ENCODE measurements around the gene TMEM129.

Gene TMEM129

DNA sequence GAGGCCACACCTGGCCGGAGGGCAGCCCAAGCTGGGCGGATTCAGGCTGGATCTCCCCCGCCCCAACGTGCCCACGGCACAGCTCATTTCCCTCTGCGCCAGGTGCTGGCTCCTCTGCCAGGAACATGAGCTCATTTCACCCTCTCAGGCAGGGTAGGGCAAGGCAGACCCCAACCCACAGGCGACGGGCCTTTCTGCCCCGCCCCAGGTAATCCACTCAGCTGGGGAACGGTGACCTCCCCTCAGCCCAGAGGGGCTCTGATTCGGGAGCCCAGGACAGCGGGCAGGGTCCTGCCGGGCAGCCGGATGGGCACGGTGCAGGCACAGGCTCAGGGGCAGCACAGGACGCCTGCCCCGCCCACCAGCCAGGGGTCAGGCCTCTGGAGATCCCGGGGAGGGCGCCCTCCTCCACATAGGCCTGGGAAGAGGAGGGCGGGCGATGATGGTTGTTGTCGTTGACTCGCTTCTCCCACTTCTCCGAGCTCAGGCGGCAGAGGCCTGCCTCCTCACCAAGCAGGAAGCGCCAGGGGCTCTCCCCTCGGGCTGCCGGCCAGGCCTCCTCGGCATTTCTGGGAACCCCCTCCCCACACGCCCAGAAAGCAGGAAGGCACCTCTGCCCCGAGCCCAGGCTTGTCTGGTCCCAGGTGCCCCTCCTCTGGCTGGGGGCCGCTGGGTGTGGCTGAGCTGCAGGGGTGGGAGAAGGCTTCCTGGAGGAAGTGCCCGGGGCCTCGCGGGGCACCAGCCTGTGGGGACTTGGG is 31.3 kb upstream of the TMEM129 start:
- Histone ChIP-seq H3K27ac (no peak overlapping the region), H3K4me3 (ENCODE audit: low read depth in 1 of 2, low read length in 1 of 2) (no peak overlapping the region), H3K4me1 (ENCODE audit: control insufficient read depth in 1 of 2, insufficient read depth in 1 of 2, low read depth in 1 of 2, low read length in 1 of 2) (peaks cover 0 to 12% of the 10 kb centered on the region in 2 experiments), H3K9me3 (no peaks in the 10 kb centered on the region), H3K36me3 (no peaks in the 10 kb centered on the region), H3K27me3 (peaks cover 18% of the 10 kb centered on the region)
- TF ChIP-seq, protein P1, sequence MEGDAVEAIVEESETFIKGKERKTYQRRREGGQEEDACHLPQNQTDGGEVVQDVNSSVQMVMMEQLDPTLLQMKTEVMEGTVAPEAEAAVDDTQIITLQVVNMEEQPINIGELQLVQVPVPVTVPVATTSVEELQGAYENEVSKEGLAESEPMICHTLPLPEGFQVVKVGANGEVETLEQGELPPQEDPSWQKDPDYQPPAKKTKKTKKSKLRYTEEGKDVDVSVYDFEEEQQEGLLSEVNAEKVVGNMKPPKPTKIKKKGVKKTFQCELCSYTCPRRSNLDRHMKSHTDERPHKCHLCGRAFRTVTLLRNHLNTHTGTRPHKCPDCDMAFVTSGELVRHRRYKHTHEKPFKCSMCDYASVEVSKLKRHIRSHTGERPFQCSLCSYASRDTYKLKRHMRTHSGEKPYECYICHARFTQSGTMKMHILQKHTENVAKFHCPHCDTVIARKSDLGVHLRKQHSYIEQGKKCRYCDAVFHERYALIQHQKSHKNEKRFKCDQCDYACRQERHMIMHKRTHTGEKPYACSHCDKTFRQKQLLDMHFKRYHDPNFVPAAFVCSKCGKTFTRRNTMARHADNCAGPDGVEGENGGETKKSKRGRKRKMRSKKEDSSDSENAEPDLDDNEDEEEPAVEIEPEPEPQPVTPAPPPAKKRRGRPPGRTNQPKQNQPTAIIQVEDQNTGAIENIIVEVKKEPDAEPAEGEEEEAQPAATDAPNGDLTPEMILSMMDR (IDR thresholded peaks at IDR 0.05), result no peak

DNA sequence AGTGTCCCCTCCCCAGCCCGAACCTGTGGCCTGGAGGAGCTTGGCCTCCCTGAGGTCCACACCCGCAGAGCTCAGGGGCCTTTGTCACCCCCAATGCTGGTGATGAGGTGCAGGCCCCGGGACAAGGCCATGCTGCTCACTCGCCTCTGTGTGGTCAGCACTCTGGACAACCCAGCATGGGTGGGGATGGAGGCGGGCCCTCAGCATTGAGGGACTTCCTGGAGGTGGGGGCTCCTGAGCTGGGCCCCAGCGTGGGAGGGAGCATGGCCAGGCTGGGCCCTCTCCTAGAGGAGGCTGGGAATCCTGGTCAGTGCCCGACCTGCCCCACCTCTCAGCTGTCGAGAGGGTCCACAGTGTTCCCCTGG is 30.8 kb upstream of the TMEM129 start:
- H3K9me3 ChIP-seq, result no peaks in the 10 kb centered on the region
- H3K4me3 ChIP-seq (ENCODE audit: low read depth in 1 of 2, low read length in 1 of 2), result no peak overlapping the region
- no peak overlapping the region for H3K27ac ChIP-seq
- H3K27me3 ChIP-seq, result peaks cover 18% of the 10 kb centered on the region
- no peaks in the 10 kb centered on the region for H3K36me3 ChIP-seq
- peaks cover 0 to 12% of the 10 kb centered on the region in 2 experiments for H3K4me1 ChIP-seq (ENCODE audit: control insufficient read depth in 1 of 2, insufficient read depth in 1 of 2, low read depth in 1 of 2, low read length in 1 of 2)
- TF ChIP-seq, protein P1 (IDR thresholded peaks at IDR 0.05), result no peak

DNA sequence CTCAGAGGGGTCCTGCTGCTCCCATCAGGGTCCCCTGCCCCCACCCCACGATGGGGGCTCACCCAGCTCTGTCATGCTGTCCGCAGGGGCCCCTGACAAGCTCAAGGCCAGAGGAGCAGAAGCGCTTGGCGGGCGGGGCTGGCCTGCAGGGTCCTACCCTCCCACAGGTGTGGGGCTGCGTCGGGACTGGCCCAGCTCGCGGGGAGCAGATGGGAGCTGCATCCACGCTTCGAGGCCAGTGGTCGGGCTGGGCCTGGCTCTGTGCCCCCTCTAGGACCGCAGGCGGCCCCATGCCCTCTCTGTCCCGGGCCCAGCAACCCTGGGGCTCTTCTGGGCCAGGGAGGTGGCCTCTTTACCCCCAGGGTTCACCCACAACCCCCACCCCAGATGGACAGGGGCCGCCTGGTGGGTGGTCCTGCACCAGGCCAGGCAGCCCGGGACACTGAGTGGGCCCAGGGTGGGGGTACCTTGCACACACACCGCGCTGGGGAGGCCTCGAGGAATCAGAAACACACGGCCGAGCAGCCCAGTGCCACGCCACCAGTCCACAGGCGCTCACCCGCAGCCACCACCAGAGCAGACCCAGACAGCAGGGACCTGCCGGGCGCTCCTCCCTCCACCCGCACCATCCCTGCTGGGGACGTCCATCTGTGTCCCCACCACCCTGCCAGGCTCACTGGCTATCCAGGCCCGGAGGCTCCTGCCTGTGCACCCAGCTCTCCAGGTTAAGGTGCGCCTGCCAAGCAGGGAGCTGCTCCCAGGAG is 30.2 kb upstream of the TMEM129 start:
- peaks cover 0 to 12% of the 10 kb centered on the region in 2 experiments for H3K4me1 ChIP-seq (ENCODE audit: control insufficient read depth in 1 of 2, insufficient read depth in 1 of 2, low read depth in 1 of 2, low read length in 1 of 2)
- TF ChIP-seq, protein P1 (IDR thresholded peaks at IDR 0.05), result no peak
- no peaks in the 10 kb centered on the region for H3K9me3 ChIP-seq
- no peak overlapping the region for H3K4me3 ChIP-seq (ENCODE audit: low read depth in 1 of 2, low read length in 1 of 2)
- H3K36me3 ChIP-seq, result no peaks in the 10 kb centered on the region
- H3K27me3 ChIP-seq, result peaks cover 18% of the 10 kb centered on the region
- no peak overlapping the region for H3K27ac ChIP-seq

DNA sequence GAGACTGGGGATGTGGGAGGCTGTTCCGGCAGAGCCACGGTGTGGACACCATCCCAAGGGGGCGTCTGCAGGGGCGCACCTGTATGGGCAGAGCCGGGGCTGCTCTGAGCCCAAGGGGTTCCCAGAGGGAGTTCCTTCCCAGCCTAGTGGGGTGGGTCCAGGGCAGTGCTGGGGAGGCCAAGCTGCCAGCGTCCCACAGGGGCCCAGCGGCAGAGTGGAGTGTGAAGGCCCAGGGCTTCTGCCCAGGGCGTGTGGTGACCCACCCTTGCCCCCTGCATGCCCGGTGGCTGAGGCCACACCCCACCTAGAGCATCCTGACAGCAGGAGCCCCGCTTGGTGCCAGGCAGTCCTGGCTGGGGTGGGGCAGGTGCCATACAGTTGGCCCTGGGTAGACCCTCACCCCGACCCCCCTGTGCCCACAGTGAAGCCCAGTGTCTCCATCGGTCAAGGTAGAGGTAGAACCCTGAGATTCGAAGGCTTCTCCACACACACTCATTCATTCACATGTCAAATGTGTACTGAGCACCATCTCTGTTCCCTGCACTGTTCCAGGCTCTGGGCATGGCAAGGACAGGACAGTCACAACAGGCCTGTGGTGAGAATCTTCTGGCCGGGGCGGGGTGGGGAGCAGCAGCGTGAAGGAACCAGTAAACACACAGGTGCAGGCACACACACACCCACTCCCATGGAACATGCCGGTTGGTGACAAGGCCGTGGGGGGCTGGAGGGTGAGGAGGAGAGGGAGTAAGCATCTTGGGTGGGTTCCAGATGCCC is 29.4 kb upstream of the TMEM129 start:
- no peak overlapping the region for H3K4me3 ChIP-seq (ENCODE audit: low read depth in 1 of 2, low read length in 1 of 2)

DNA sequence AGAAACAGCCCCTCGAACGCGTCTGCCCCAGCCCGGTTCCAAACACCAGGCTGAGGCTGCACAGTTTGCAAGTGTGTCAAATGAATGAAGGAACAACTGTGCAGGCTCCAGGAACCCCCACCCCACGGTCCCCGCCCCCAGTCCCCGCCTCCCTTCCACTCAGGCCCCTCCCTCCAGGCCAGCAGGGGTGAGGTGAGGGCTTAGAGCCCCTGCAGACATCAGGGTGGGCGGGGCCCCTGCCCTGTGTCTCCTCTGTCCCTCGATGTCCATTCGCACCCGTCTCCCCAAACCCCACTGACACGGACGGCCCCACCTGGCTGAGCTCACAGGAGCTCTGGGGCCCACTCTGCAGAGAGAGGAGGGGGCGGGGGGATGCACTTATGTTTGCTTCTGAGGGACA is 28.7 kb upstream of the TMEM129 start:
- no peak overlapping the region for H3K4me3 ChIP-seq (ENCODE audit: low read depth in 1 of 2, low read length in 1 of 2)
- peaks cover 0 to 12% of the 10 kb centered on the region in 2 experiments for H3K4me1 ChIP-seq (ENCODE audit: control insufficient read depth in 1 of 2, insufficient read depth in 1 of 2, low read depth in 1 of 2, low read length in 1 of 2)
- TF ChIP-seq, protein P1 (IDR thresholded peaks at IDR 0.05), result no peak
- no peaks in the 10 kb centered on the region for H3K9me3 ChIP-seq
- H3K27ac ChIP-seq, result no peak overlapping the region
- peaks cover 18% of the 10 kb centered on the region for H3K27me3 ChIP-seq
- H3K36me3 ChIP-seq, result peaks cover 11% of the 10 kb centered on the region

More for the DNA sequence above, 29.4 kb upstream of the TMEM129 start:
- Histone ChIP-seq H3K27me3 (peaks cover 18% of the 10 kb centered on the region), H3K36me3 (peaks cover 3% of the 10 kb centered on the region), H3K9me3 (no peaks in the 10 kb centered on the region), H3K4me1 (ENCODE audit: control insufficient read depth in 1 of 2, insufficient read depth in 1 of 2, low read depth in 1 of 2, low read length in 1 of 2) (peaks cover 0 to 12% of the 10 kb centered on the region in 2 experiments), H3K27ac (no peak overlapping the region)
- TF ChIP-seq, protein P1 (IDR thresholded peaks at IDR 0.05), result no peak

Data from neutrophil (primary cell).